ENCODE data around the gene PTBP2.

Gene PTBP2

DNA sequence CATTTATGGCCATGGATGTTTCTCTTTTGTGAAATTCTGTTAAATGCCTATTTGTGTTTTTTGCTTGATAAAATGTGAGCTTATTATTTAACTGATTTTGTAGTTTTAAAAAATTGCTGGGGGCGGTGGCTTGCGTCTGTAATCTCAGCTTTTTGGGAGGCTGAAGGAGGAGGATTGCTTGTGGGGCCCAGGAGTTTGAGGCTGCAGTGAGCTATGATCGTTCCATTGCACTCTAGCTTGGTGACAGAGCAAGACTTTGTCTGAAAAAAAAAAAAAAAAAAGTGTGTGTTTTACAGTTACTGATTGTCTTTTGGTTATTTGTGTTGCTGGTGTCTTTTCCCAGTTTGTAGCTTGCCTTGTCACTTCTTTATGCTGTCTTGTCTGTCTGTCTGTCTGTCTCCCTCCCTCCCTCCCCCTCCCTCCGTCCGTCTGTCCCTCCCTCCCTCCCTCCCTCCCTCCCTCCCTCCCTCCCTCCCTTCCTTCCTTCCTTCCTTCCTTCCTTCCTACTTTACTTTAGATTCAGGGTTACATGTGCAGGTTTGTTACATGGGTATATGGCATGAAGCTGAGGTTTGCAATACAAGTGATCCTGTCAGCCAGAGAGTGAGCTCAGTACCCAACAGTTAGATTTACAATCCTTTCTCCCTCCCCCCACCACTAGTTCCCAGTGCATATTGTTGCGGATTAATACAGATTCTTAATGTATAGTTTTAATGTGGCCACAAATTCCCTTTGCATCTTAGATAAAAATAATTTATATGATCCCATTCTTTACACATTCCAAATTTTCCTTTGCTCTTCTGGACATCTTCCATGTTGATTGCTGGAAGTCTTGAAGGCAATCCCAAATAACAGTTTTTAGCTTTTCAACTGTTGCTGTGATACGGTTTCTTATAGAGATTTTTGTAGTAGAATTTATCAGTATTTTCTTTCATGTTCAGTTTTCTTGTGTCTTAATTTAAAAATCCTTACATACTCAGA is 25.1 kb downstream of the PTBP2 start:
- H3K4me1 ChIP-seq (ENCODE audit: insufficient read depth, low read length), result no peaks in the 10 kb centered on the region
- DNase-seq (no peak), ATAC-seq (ENCODE audit: insufficient read depth, low read depth) (no peak)
- H3K4me2 ChIP-seq (ENCODE audit: insufficient read depth, low read length), result no peak overlapping the region
- no peak overlapping the region for H3K9ac ChIP-seq (ENCODE audit: low read depth, low read length)
- H3K9me3 ChIP-seq (ENCODE audit: insufficient read depth, low read length, severe bottlenecking), result no peaks in the 10 kb centered on the region
- H3K27ac ChIP-seq (ENCODE audit: low read length), result no peak overlapping the region
- H2AFZ ChIP-seq (ENCODE audit: low read depth, low read length), result no peak overlapping the region
- peaks cover 70% of the 10 kb centered on the region for H3K36me3 ChIP-seq (ENCODE audit: insufficient read depth, low read length)
- peaks cover 74% of the 10 kb centered on the region for H4K20me1 ChIP-seq (ENCODE audit: insufficient read depth, low read length)
- no peaks in the 10 kb centered on the region for H3K27me3 ChIP-seq (ENCODE audit: insufficient read depth, low read length, poor library complexity)
- H3K4me3 ChIP-seq (ENCODE audit: low read depth in 1 of 2, low read length in 2 of 2), result no peak overlapping the region
- TF ChIP-seq, protein P1, sequence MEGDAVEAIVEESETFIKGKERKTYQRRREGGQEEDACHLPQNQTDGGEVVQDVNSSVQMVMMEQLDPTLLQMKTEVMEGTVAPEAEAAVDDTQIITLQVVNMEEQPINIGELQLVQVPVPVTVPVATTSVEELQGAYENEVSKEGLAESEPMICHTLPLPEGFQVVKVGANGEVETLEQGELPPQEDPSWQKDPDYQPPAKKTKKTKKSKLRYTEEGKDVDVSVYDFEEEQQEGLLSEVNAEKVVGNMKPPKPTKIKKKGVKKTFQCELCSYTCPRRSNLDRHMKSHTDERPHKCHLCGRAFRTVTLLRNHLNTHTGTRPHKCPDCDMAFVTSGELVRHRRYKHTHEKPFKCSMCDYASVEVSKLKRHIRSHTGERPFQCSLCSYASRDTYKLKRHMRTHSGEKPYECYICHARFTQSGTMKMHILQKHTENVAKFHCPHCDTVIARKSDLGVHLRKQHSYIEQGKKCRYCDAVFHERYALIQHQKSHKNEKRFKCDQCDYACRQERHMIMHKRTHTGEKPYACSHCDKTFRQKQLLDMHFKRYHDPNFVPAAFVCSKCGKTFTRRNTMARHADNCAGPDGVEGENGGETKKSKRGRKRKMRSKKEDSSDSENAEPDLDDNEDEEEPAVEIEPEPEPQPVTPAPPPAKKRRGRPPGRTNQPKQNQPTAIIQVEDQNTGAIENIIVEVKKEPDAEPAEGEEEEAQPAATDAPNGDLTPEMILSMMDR (IDR thresholded peaks at IDR 0.05; ENCODE audit: borderline replicate concordance, extremely low read depth, low read length, poor library complexity, severe bottlenecking), result no peak
- TF ChIP-seq EZH2 (IDR thresholded peaks at IDR 0.05; ENCODE audit: borderline replicate concordance, low read depth, low read length, severe bottlenecking), result no peak
- peaks cover 99% of the 10 kb centered on the region for H3K79me2 ChIP-seq (ENCODE audit: insufficient read depth, low read length)

DNA sequence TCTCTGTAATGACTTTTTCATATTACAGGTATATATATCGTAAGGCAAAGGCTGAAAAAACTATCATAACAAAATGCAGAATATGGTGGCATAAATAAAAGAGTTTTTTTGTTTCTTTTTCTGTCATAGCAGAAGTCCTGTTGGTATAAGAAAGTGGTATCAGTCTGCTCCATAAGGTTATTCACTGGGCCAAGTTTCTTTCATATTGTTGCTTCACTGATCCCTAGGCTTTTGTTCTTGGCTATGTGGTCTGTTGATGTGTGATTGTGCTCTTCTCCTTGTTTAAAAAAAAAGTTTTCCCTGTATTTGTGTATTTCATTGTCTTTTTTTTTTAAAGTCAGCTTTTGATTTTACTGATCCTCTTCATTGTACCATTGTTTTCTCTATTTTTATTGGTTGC is 26.0 kb downstream of the PTBP2 start:
- DNase-seq (no peak), ATAC-seq (ENCODE audit: insufficient read depth, low read depth) (no peak)
- Histone ChIP-seq H3K9me3 (ENCODE audit: insufficient read depth, low read length, severe bottlenecking) (no peaks in the 10 kb centered on the region), H3K79me2 (ENCODE audit: insufficient read depth, low read length) (peaks cover 99% of the 10 kb centered on the region), H3K9ac (ENCODE audit: low read depth, low read length) (no peak overlapping the region), H3K27me3 (ENCODE audit: insufficient read depth, low read length, poor library complexity) (no peaks in the 10 kb centered on the region), H2AFZ (ENCODE audit: low read depth, low read length) (no peak overlapping the region), H4K20me1 (ENCODE audit: insufficient read depth, low read length) (peaks cover 67% of the 10 kb centered on the region), H3K4me1 (ENCODE audit: insufficient read depth, low read length) (no peaks in the 10 kb centered on the region), H3K27ac (ENCODE audit: low read length) (no peak overlapping the region), H3K36me3 (ENCODE audit: insufficient read depth, low read length) (peaks cover 70% of the 10 kb centered on the region), H3K4me3 (ENCODE audit: low read depth in 1 of 2, low read length in 2 of 2) (no peak overlapping the region), H3K4me2 (ENCODE audit: insufficient read depth, low read length) (no peak overlapping the region)
- TF ChIP-seq, protein P1 (IDR thresholded peaks at IDR 0.05; ENCODE audit: borderline replicate concordance, extremely low read depth, low read length, poor library complexity, severe bottlenecking), result no peak
- TF ChIP-seq EZH2 (IDR thresholded peaks at IDR 0.05; ENCODE audit: borderline replicate concordance, low read depth, low read length, severe bottlenecking), result no peak

DNA sequence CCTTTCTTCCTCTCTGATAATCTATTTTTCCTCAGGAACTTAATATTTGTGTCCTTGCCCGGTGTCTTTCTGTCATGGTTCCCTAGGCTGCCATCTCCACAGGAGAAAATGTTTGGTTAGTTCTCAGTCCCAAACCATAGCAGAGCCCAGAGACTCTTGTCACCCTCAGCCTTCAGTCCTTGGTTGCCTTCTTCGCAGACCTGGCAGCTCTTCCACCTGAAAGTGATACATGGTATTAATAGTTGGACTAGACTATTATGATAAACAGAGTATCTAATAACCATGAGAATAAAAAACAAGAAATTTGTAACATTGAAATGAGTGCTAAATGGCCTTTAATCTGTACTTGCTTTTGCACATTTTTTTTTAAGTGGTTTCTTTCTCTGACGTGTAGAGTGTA is 26.5 kb downstream of the PTBP2 start:
- DNase-seq (no peak), ATAC-seq (ENCODE audit: insufficient read depth, low read depth) (no peak)
- H3K9ac ChIP-seq (ENCODE audit: low read depth, low read length), result no peak overlapping the region
- no peak overlapping the region for H3K27ac ChIP-seq (ENCODE audit: low read length)
- no peaks in the 10 kb centered on the region for H3K27me3 ChIP-seq (ENCODE audit: insufficient read depth, low read length, poor library complexity)
- H3K36me3 ChIP-seq (ENCODE audit: insufficient read depth, low read length), result peaks cover 72% of the 10 kb centered on the region
- H4K20me1 ChIP-seq (ENCODE audit: insufficient read depth, low read length), result peaks cover 69% of the 10 kb centered on the region
- no peak overlapping the region for H3K4me3 ChIP-seq (ENCODE audit: low read depth in 1 of 2, low read length in 2 of 2)
- H3K4me2 ChIP-seq (ENCODE audit: insufficient read depth, low read length), result no peak overlapping the region
- peaks cover 3% of the 10 kb centered on the region for H3K9me3 ChIP-seq (ENCODE audit: insufficient read depth, low read length, severe bottlenecking)
- H2AFZ ChIP-seq (ENCODE audit: low read depth, low read length), result no peak overlapping the region
- peaks cover 99% of the 10 kb centered on the region for H3K79me2 ChIP-seq (ENCODE audit: insufficient read depth, low read length)
- no peak for TF ChIP-seq EZH2 (IDR thresholded peaks at IDR 0.05; ENCODE audit: borderline replicate concordance, low read depth, low read length, severe bottlenecking)
- TF ChIP-seq, protein P1 (IDR thresholded peaks at IDR 0.05; ENCODE audit: borderline replicate concordance, extremely low read depth, low read length, poor library complexity, severe bottlenecking), result no peak
- H3K4me1 ChIP-seq (ENCODE audit: insufficient read depth, low read length), result no peaks in the 10 kb centered on the region
